ENCODE results near the gene SNTB2. TPM values are rescaled to one million over a fixed set of nuclear protein-coding genes. Genes with fewer than 3 reads are reported as not detected.
A peak's percentile ranks its signal among the peaks of the same experiment; 100 is the strongest.

Gene SNTB2
- total and polyA plus RNA-seq, 2 of the 4 experiments (the other 2 are of a cell fraction) = 23.5 to 47.5 TPM

DNA sequence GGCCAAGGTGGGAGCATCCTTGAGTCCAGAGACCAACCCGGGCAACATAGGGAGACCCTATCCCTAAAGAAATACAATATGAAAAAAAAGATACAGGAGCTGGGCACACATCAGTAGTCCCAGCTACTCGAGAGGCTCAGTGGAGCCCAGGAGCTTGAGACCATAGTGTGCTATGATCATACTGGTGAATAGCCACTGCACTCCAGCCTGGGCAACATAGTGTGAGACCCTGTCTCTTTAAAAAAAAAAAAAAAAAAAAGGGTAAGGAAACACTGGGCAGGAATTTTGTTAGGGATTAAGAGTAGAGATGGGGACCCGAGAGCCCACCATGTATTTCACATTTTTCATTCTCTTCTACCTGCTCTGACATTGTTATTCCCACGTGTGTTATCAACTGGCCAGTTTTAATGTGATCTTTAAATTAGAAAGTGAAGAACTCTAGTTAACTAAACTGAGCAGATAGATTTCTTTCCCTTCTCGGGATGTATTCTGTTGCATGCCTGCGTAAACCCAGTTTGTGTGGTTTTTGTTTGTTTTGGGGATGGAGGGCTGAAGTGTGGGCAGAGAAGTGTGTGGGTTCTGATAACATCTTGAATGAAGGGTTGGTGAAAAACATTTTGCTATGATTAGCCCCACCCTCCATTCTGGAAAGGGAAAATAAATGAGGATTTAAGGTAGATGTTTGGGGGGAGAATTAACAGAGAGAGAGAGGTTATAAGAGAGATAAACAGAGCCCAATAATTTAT lies 17.2 kb upstream of the SNTB2 start:
- BruUV-seq (replicated peaks) = no TSS peak
- dilution Hi-C loops (cut with HindIII; ENCODE audit: low sequenced_read_pairs, unreplicated experiment) (no loop called here), in situ Hi-C loops (cut with MboI; ENCODE audit: low sequenced_read_pairs) (no loop called here), intact Hi-C loops (cut with micrococcal nuclease) (no loop called here)
- no CpG with 5 or more reads among the region's 6 CpGs for WGBS, 2 experiments (ENCODE audit: extremely low coverage in 2 of 2, insufficient read length in 1 of 2)
- no peak overlapping the region for H3K4me2 ChIP-seq (ENCODE audit: low read depth, low read length)
- ChIA-PET POLR2A (ENCODE audit: unreplicated experiment) (no interaction called here), CTCF (no interaction called here)
- DNase-seq (no peak), ATAC-seq (ENCODE audit: low read depth) (no peak)
- H2BK120ac ChIP-seq (ENCODE audit: low read depth, low read length) = no peak overlapping the region
- no peak overlapping the region for H3K23ac ChIP-seq (ENCODE audit: low read depth, low read length)
- H3K27me3 ChIP-seq (ENCODE audit: control insufficient read depth, insufficient read depth, low read length) = no peaks in the 10 kb centered on the region
- H3K36me3 ChIP-seq (ENCODE audit: control insufficient read depth, insufficient read depth, low read length) = peaks cover 26% of the 10 kb centered on the region
- H2BK15ac ChIP-seq (ENCODE audit: low read depth, low read length) = no peak overlapping the region
- H4K91ac ChIP-seq (ENCODE audit: insufficient read depth, low read depth, low read length) = no peak overlapping the region
- no peak overlapping the region for H3K27ac ChIP-seq (ENCODE audit: insufficient read depth, low read length)
- no peak for TF ChIP-seq POLR2A (IDR thresholded peaks at IDR 0.05; ENCODE audit: low read depth, low read length)
- TF ChIP-seq, protein P1, sequence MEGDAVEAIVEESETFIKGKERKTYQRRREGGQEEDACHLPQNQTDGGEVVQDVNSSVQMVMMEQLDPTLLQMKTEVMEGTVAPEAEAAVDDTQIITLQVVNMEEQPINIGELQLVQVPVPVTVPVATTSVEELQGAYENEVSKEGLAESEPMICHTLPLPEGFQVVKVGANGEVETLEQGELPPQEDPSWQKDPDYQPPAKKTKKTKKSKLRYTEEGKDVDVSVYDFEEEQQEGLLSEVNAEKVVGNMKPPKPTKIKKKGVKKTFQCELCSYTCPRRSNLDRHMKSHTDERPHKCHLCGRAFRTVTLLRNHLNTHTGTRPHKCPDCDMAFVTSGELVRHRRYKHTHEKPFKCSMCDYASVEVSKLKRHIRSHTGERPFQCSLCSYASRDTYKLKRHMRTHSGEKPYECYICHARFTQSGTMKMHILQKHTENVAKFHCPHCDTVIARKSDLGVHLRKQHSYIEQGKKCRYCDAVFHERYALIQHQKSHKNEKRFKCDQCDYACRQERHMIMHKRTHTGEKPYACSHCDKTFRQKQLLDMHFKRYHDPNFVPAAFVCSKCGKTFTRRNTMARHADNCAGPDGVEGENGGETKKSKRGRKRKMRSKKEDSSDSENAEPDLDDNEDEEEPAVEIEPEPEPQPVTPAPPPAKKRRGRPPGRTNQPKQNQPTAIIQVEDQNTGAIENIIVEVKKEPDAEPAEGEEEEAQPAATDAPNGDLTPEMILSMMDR (conservative IDR thresholded peaks at IDR 0.05; ENCODE audit: low read depth, low read length) = no peak
- no peak for TF ChIP-seq MAFK (IDR thresholded peaks at IDR 0.05; ENCODE audit: low read depth, low read length)
- no peak for TF ChIP-seq RFX5 (IDR thresholded peaks at IDR 0.05; ENCODE audit: low read depth, low read length)
- TF ChIP-seq RAD21 (IDR thresholded peaks at IDR 0.05; ENCODE audit: low read length) = no peak
- no peak for TF ChIP-seq FOS (IDR thresholded peaks at IDR 0.05; ENCODE audit: low read depth, low read length)
- no peak for TF ChIP-seq CEBPB (IDR thresholded peaks at IDR 0.05; ENCODE audit: low read depth, low read length)
- no peak for TF ChIP-seq CHD1 (IDR thresholded peaks at IDR 0.05; ENCODE audit: low read depth, low read length)
- TF ChIP-seq, protein P2, sequence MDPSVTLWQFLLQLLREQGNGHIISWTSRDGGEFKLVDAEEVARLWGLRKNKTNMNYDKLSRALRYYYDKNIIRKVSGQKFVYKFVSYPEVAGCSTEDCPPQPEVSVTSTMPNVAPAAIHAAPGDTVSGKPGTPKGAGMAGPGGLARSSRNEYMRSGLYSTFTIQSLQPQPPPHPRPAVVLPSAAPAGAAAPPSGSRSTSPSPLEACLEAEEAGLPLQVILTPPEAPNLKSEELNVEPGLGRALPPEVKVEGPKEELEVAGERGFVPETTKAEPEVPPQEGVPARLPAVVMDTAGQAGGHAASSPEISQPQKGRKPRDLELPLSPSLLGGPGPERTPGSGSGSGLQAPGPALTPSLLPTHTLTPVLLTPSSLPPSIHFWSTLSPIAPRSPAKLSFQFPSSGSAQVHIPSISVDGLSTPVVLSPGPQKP (IDR thresholded peaks at IDR 0.05; ENCODE audit: borderline replicate concordance, low read depth, low read length) = no peak
- no peak overlapping the region for H2BK5ac ChIP-seq (ENCODE audit: low read depth, low read length, poor library complexity, severe bottlenecking)
- no peak overlapping the region for H3K14ac ChIP-seq (replicated peaks; ENCODE audit: low read depth, low read length)
- H3K56ac ChIP-seq (ENCODE audit: extremely low read depth, insufficient read depth, low read length) = no peak overlapping the region
- H3K79me1 ChIP-seq (ENCODE audit: low read depth in 1 of 2, low read length in 2 of 2) = peaks cover 0 to 46% of the 10 kb centered on the region in 2 experiments; a peak in 3 of 4 replicates
- no peak overlapping the region for H3K9ac ChIP-seq (ENCODE audit: low read depth, low read length)
- H2AK9ac ChIP-seq (replicated peaks; ENCODE audit: low read depth, low read length, poor library complexity) = no peak overlapping the region
- peaks cover 16% of the 10 kb centered on the region for H3K4me1 ChIP-seq (ENCODE audit: control insufficient read depth, insufficient read depth, low read length)
- no peak overlapping the region for H3K4me3 ChIP-seq (ENCODE audit: insufficient read depth, low read depth, low read length)
- no peak overlapping the region for H2BK20ac ChIP-seq (ENCODE audit: low read depth, low read length)
- H3K18ac ChIP-seq (ENCODE audit: low read depth, low read length) = no peak overlapping the region
- H3K9me3 ChIP-seq (ENCODE audit: control insufficient read depth, insufficient read depth, low read length) = no peaks in the 10 kb centered on the region
- no peak overlapping the region for H2AFZ ChIP-seq (replicated peaks; ENCODE audit: low read length, poor library complexity)
- peaks cover 13% of the 10 kb centered on the region for H4K20me1 ChIP-seq (ENCODE audit: insufficient read depth, low read length)
- no peak overlapping the region for H4K5ac ChIP-seq (ENCODE audit: low read depth, low read length)
- peaks cover 8% of the 10 kb centered on the region; the same call in 1 of the 2 replicates for H3K9me1 ChIP-seq (ENCODE audit: insufficient read depth, low read length)
- no peak overlapping the region for H2AK5ac ChIP-seq (ENCODE audit: low read depth, low read length)
- H3K4ac ChIP-seq (ENCODE audit: low read depth, low read length) = no peak overlapping the region
- peak overlapping the region in 1 of 2 experiments; percentile 48; a peak in 2 of 4 replicates for H4K8ac ChIP-seq (ENCODE audit: low read depth in 2 of 2, low read length in 2 of 2)

Data from IMR-90 (cell line).